K562 (cell line): ENCODE measurements around the gene MPST. TPM values are rescaled to one million over a fixed set of nuclear protein-coding genes. Genes with fewer than 3 reads are reported as not detected.
A peak's percentile ranks its signal among the peaks of the same experiment; 100 is the strongest.

Source experiments
- ATAC-seq: fragments of 200-7000 bp; cut with Tn5 transposase; 3 replicates; pipeline ENCODE4 v1.9.1; 2020; ENCODE audit warnings: moderate library complexity
- BruUV-seq: library from RNA; stranded (reverse); fragments of 400-500 nt; replicated peaks from 2 replicates; lab custom pipeline; 2021; lab: Mats Ljungman, UMichigan
- CTCF ChIA-PET: fragments of 300-600 bp; formaldehyde crosslinking; extraction: SDS; loops from one replicate; lab custom pipeline; 2021; ENCODE audit warnings: low intra/inter-chr PET ratio; lab: Yijun Ruan, JAX
- POLR2A ChIA-PET: fragments of 300-600, 350-650 bp; sonication (Branson Sonifier 250); formaldehyde crosslinking; extraction: SDS; loops from one replicate; lab custom pipeline; 2021; ENCODE audit warnings: antibody characterized with exemption, inconsistent platforms; lab: Yijun Ruan, JAX
- DNase-seq, 4 experiments: peaks; one replicate each; pipeline versions ENCODE4 v3.0.0 to v3.0.0-alpha.2; 2011 to 2018; ENCODE audit warnings: low spot score in 3 of 4, mixed read lengths in 3 of 4; ENCODE audit errors: extremely low read depth in 1 of 4
- FAIRE-seq: peaks from 2 replicates; lab custom pipeline; 2011; peaks lifted over from hg19 to GRCh38; lab: Jason Lieb, UNC
- H2AFZ ChIP-seq: 2 replicates; pipeline ENCODE4 v1.6.0; 2011; ENCODE audit warnings: low read depth, low read length, control low read depth, inconsistent platforms
- H3K27ac ChIP-seq: fragments of 200-600 bp; 3 replicates; pipeline ENCODE4 v1.8.0; 2011; ENCODE audit warnings: low read depth, mild to moderate bottlenecking, control low read depth, inconsistent platforms, low read length, moderate library complexity, mixed read lengths; ENCODE audit errors: extremely low read depth
- H3K27me3 ChIP-seq, 2 experiments: fragments of 300-600 bp in 1 of 2; 2 replicates in 1 of 2; 3 replicates in 1 of 2; pipeline versions ENCODE4 v1.6.0 to v1.8.0; 2011; ENCODE audit warnings: inconsistent platforms in 2 of 2, low read length in 2 of 2, mild to moderate bottlenecking in 1 of 2, mixed read lengths in 1 of 2, moderate library complexity in 1 of 2; ENCODE audit not compliant: control insufficient read depth in 2 of 2, insufficient read depth in 2 of 2
- H3K36me3 ChIP-seq: fragments of 300-600 bp; 3 replicates; pipeline ENCODE4 v1.8.0; 2011; ENCODE audit warnings: mild to moderate bottlenecking, low read length, inconsistent platforms; ENCODE audit not compliant: control insufficient read depth, insufficient read depth
- H3K4me1 ChIP-seq, 2 experiments: fragments of 200-600 bp in 1 of 2; replicated peaks in 1 of 2; 2 replicates in 1 of 2; 3 replicates in 1 of 2; pipeline versions ENCODE4 v1.5.1 to v1.8.0; 2011; ENCODE audit warnings: inconsistent platforms in 2 of 2, low read length in 2 of 2, mild to moderate bottlenecking in 1 of 2, mixed read lengths in 1 of 2, moderate library complexity in 1 of 2; ENCODE audit not compliant: control insufficient read depth in 2 of 2, insufficient read depth in 2 of 2
- H3K4me2 ChIP-seq: 2 replicates; pipeline ENCODE4 v1.6.1; 2011; ENCODE audit warnings: low read length, control low read depth, inconsistent platforms, mixed read lengths; ENCODE audit not compliant: insufficient read depth
- H3K4me3 ChIP-seq: fragments of 200-600 bp; sonication (generic), shearing (Covaris generic); 2 replicates; pipeline ENCODE4 v1.5.1; 2016; ENCODE audit warnings: control low read depth, inconsistent platforms
- H3K79me2 ChIP-seq: fragments of 200-600 bp; 3 replicates; pipeline ENCODE4 v1.8.0; 2011; ENCODE audit warnings: low read length, inconsistent platforms; ENCODE audit not compliant: control insufficient read depth, insufficient read depth
- H3K9ac ChIP-seq, 2 experiments: 2 replicates each; pipeline versions ENCODE4 v1.6.0 to v1.6.1; 2011; ENCODE audit warnings: low read depth in 2 of 2, low read length in 2 of 2, control low read depth in 1 of 2, inconsistent platforms in 1 of 2, mild to moderate bottlenecking in 1 of 2, mixed read lengths in 1 of 2; ENCODE audit not compliant: insufficient read depth in 1 of 2
- H3K9me1 ChIP-seq: one replicate; pipeline ENCODE4 v1.6.0; 2011; ENCODE audit warnings: inconsistent platforms, mild to moderate bottlenecking, low read length, moderate library complexity; ENCODE audit not compliant: control insufficient read depth, insufficient read depth
- H3K9me3 ChIP-seq: replicated peaks from 2 replicates; pipeline ENCODE4 v1.5.1; 2011; ENCODE audit warnings: low read depth, low read length, inconsistent platforms; ENCODE audit not compliant: control insufficient read depth, insufficient read depth
- H4K20me1 ChIP-seq: replicated peaks from 2 replicates; pipeline ENCODE4 v1.6.1; 2011; ENCODE audit warnings: low read length, inconsistent platforms, mixed read lengths; ENCODE audit not compliant: control insufficient read depth, insufficient read depth
- BHLHE40 ChIP-seq: IDR thresholded peaks from 2 replicates; pipeline ENCODE4 v1.6.1; 2011; ENCODE audit warnings: low read length, improper control_type of control experiment
- C11orf30 ChIP-seq: fragments of 450-650 bp; IDR thresholded peaks from 2 replicates; pipeline ENCODE4 v1.6.1; 2016; ENCODE audit warnings: low read depth, mild to moderate bottlenecking
- CCNT2 ChIP-seq: IDR thresholded peaks from 2 replicates; pipeline ENCODE4 v1.6.1; 2011; ENCODE audit warnings: borderline replicate concordance, low read depth, mild to moderate bottlenecking, moderate library complexity, mixed read lengths, low read length; ENCODE audit not compliant: insufficient read length; ENCODE audit errors: extremely low read depth
- CXXC5 ChIP-seq: fragments of 250-450 bp; sonication (Bioruptor Pico); IDR thresholded peaks from 2 replicates; pipeline ENCODE4 v1.8.0; 2022; ENCODE audit warnings: inconsistent platforms, mild to moderate bottlenecking, moderate library complexity
- GABPB2 ChIP-seq: fragments of 250-450 bp; sonication (Bioruptor Pico); conservative IDR thresholded peaks from 2 replicates; pipeline ENCODE4 v1.5.1; 2021; ENCODE audit warnings: mild to moderate bottlenecking
- JUN ChIP-seq, 2 experiments: sonication (generic) in 1 of 2; formaldehyde crosslinking in 1 of 2; IDR thresholded peaks; 2 replicates each; pipeline versions ENCODE4 v1.6.1 to v1.8.0; 2012 to 2022; ENCODE audit warnings: borderline replicate concordance in 2 of 2, mild to moderate bottlenecking in 2 of 2, improper control_type of control experiment in 1 of 2, low read depth in 1 of 2, low read length in 1 of 2, missing genetic modification reagents in 1 of 2
- PTRF ChIP-seq: fragments of 450-650 bp; IDR thresholded peaks from 2 replicates; pipeline ENCODE4 v1.6.1; 2016; ENCODE audit warnings: mild to moderate bottlenecking, missing genetic modification characterization, missing compliant biosample characterization
- SMARCA4 ChIP-seq: fragments of 450-650 bp; IDR thresholded peaks from 2 replicates; pipeline ENCODE4 v1.6.1; 2016
- SMC3 ChIP-seq: conservative IDR thresholded peaks from 2 replicates; pipeline ENCODE4 v1.6.1; 2011; ENCODE audit warnings: low read depth, low read length, improper control_type of control experiment; ENCODE audit not compliant: insufficient read depth
- ZKSCAN1 ChIP-seq: fragments of 150-350 bp; IDR thresholded peaks from 2 replicates; pipeline ENCODE4 v1.6.1; 2016; ENCODE audit warnings: low read depth, low read length
- ZNF197 ChIP-seq: fragments of 200-800 bp; sonication (Bioruptor generic); IDR thresholded peaks from 2 replicates; pipeline ENCODE4 v1.6.1; 2016; ENCODE audit warnings: low read depth, missing genetic modification characterization, missing compliant biosample characterization
- ZNF561 ChIP-seq: fragments of 450-650 bp; formaldehyde crosslinking; conservative IDR thresholded peaks from 2 replicates; pipeline ENCODE4 v1.4.0; 2020; ENCODE audit warnings: mild to moderate bottlenecking, moderate library complexity
- WGBS: fragments of 100-300 bp; shearing (Covaris generic); methylation state at CpG from one replicate; pipeline ENCODE4 v1.1.6; 2016; ENCODE audit warnings: low coverage, mixed read lengths; ENCODE audit not compliant: insufficient coverage; ENCODE audit errors: missing lambda C conversion rate; 5-methylcytosine and 5-hydroxymethylcytosine counted together
- in situ Hi-C: fragments of 300-500 bp; cut with MboI; formaldehyde crosslinking; loops from 4 replicates; pipeline ENCODE4 v1.15.0; 2018; ENCODE audit warnings: inconsistent platforms, mixed read lengths
- intact Hi-C: fragments of 100-400 bp; cut with micrococcal nuclease; formaldehyde crosslinking; loops from 2 replicates; pipeline ENCODE4 v1.14.2; 2022
- polyA plus RNA-seq, 8 experiments: library from polyadenylated mRNA; depleted of rRNA in 4 of 8; stranded (reverse) in 5 of 8; unstranded in 3 of 8; fragments of >200 nt; fragmentation: Nextera tagmentation in 2 of 8; fragmentation: Illumina TruSeq in 1 of 8; extraction: Ambion mirVana in 2 of 8; extraction: Trizol in 1 of 8; gene quantifications; 2 replicates each; pipeline versions ENCODE4 v1.2.1 to v1.2.3, GENCODE V29; 2011 to 2014; ENCODE audit warnings: inconsistent platforms in 1 of 8, missing spikeins in 1 of 8
- total RNA-seq, 7 experiments: library from RNA; depleted of rRNA in 6 of 7; stranded (reverse); fragments of >200 nt in 6 of 7; fragmentation: Illumina TruSeq in 2 of 7; extraction: Trizol in 2 of 7; gene quantifications; 2 replicates each; pipeline versions ENCODE4 v1.2.1 to v1.2.3, GENCODE V29; 2011 to 2021; ENCODE audit warnings: low replicate concordance in 1 of 7
- TF ChIP-seq, protein P1 (sequence below): fragments of 450-650 bp; conservative IDR thresholded peaks from 2 replicates; pipeline ENCODE4 v1.6.1; 2016; ENCODE audit warnings: missing genetic modification characterization, low read depth, mild to moderate bottlenecking, control low read depth, missing compliant biosample characterization
- TF ChIP-seq, protein P2 (sequence below): fragments of 250-450 bp; sonication (Bioruptor Pico); IDR thresholded peaks from 2 replicates; pipeline ENCODE4 v1.4.0; 2020; ENCODE audit warnings: borderline replicate concordance

Gene MPST
- total and polyA plus RNA-seq, 9 of the 15 experiments (the other 6 are each of a cell fraction or from before 2014, with no cell fraction given): 0.65 to 104 (median 24.3) TPM

GRCh38 chr22:37043209-37043827 lies 23.8 kb downstream of the MPST start (continued):
- TF ChIP-seq, protein P1, sequence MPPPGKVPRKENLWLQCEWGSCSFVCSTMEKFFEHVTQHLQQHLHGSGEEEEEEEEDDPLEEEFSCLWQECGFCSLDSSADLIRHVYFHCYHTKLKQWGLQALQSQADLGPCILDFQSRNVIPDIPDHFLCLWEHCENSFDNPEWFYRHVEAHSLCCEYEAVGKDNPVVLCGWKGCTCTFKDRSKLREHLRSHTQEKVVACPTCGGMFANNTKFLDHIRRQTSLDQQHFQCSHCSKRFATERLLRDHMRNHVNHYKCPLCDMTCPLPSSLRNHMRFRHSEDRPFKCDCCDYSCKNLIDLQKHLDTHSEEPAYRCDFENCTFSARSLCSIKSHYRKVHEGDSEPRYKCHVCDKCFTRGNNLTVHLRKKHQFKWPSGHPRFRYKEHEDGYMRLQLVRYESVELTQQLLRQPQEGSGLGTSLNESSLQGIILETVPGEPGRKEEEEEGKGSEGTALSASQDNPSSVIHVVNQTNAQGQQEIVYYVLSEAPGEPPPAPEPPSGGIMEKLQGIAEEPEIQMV (tag): no peak
- TF ChIP-seq C11orf30: no peak
- TF ChIP-seq, all 486 proteins: peak for 0

- Histone ChIP-seq H3K4me3 (no peak overlapping the region), H3K27ac (no peak overlapping the region), H3K4me2 (no peak overlapping the region), H3K79me2 (no peaks in the 10 kb centered on the region), H3K4me1 (peaks cover 0 to 7% of the 10 kb centered on the region in 2 experiments; a peak in 2 of 5 replicates), H3K9ac (no peak overlapping the region; a peak in 1 of 4 replicates), H3K9me1 (no peaks in the 10 kb centered on the region), H3K9me3 (no peaks in the 10 kb centered on the region), H3K36me3 (no peaks in the 10 kb centered on the region), H2AFZ (no peak overlapping the region), H3K27me3 (peaks cover 0 to 3% of the 10 kb centered on the region in 2 experiments; a peak in 1 of 5 replicates), H4K20me1 (no peaks in the 10 kb centered on the region)
- 7% methylated on average over 10 of the region's 17 CpGs for WGBS
- peak; percentile 73 to 81 (median 74) for DNase-seq
- no TSS peak for BruUV-seq
- ChIA-PET POLR2A (interaction anchor here (0.6 to 1.0 kb wide), 4 partner anchors 10 to 99 kb away, joined by 3 read pairs; no protein-coding TSS in a partner anchor), CTCF (interaction anchor here (1.7 to 2.2 kb wide), 2 partner anchors 57 to 497 kb away, joined by 5 to 14 read pairs; no protein-coding TSS in a partner anchor)
- in situ Hi-C loops: no loop called here
- FAIRE-seq: peak; percentile 78
- ATAC-seq: peak; percentile 100
- intact Hi-C loops: loop anchor here (5.0 to 10.0 kb wide), 3 partner anchors 57 to 259 kb away; no protein-coding TSS in a partner anchor
- TF ChIP-seq GABPB2 (CRISPR knock-in tag): no peak
- no peak for TF ChIP-seq JUN (IDR thresholded peaks at IDR 0.05; ENCODE audit: borderline replicate concordance, low read depth, low read length)
- no peak for TF ChIP-seq JUN (CRISPR knock-in tag; IDR thresholded peaks at IDR 0.05; ENCODE audit: borderline replicate concordance)
- no peak for TF ChIP-seq ZNF561
- peak; percentile 35; the same call in 1 of the 2 replicates for TF ChIP-seq BHLHE40
- TF ChIP-seq CCNT2: no peak
- peak; percentile 57; the same call in 1 of the 2 replicates for TF ChIP-seq SMC3
- TF ChIP-seq ZNF197 (CRISPR knock-in tag): no peak
- TF ChIP-seq ZKSCAN1: no peak
- TF ChIP-seq, protein P2, sequence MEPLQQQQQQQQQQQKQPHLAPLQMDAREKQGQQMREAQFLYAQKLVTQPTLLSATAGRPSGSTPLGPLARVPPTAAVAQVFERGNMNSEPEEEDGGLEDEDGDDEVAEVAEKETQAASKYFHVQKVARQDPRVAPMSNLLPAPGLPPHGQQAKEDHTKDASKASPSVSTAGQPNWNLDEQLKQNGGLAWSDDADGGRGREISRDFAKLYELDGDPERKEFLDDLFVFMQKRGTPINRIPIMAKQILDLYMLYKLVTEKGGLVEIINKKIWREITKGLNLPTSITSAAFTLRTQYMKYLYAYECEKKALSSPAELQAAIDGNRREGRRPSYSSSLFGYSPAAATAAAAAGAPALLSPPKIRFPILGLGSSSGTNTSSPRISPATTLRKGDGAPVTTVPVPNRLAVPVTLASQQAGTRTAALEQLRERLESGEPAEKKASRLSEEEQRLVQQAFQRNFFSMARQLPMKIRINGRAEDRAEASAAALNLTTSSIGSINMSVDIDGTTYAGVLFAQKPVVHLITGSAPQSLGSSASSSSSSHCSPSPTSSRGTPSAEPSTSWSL: no peak
- no peak for TF ChIP-seq SMARCA4
- TF ChIP-seq PTRF (tag): no peak
- no peak for TF ChIP-seq CXXC5 (CRISPR knock-in tag)
Observed at GRCh38 chr22:37043828-37044538, 24.4 kb downstream of the MPST start.
